Type B pancreatic cell (in vitro differentiated cells): Measurements from ENCODE around the gene BCO2. TPM values are rescaled to one million over a fixed set of nuclear protein-coding genes. Genes with fewer than 3 reads are reported as not detected.

Source experiments
- DNase-seq: peaks from one replicate; pipeline ENCODE4 v3.0.0; 2021; ENCODE audit warnings: mixed read lengths; ENCODE audit not compliant: unreplicated experiment; ENCODE audit errors: extremely low spot score
- H3K27ac Mint-ChIP-seq: 2 replicates; pipeline ENCODE4 v1.8.0; 2021; ENCODE audit warnings: mild to moderate bottlenecking, mixed read lengths
- H3K27me3 Mint-ChIP-seq: 2 replicates; pipeline ENCODE4 v1.8.0; 2021; ENCODE audit warnings: mixed read lengths
- H3K36me3 Mint-ChIP-seq: 2 replicates; pipeline ENCODE4 v1.8.0; 2021; ENCODE audit warnings: mixed read lengths
- H3K4me1 Mint-ChIP-seq: one replicate; pipeline ENCODE4 v1.8.0; 2021; ENCODE audit warnings: mixed read lengths; ENCODE audit not compliant: unreplicated experiment
- H3K4me3 Mint-ChIP-seq: 2 replicates; pipeline ENCODE4 v1.8.0; 2021; ENCODE audit warnings: mild to moderate bottlenecking, mixed read lengths
- H3K9me3 Mint-ChIP-seq: 2 replicates; pipeline ENCODE4 v1.8.0; 2021; ENCODE audit warnings: mixed read lengths
- total RNA-seq: library from RNA; stranded (reverse); gene quantifications from 2 replicates; pipeline ENCODE4 v1.2.1, GENCODE V29; 2021; ENCODE audit warnings: low replicate concordance
- TF ChIP-seq, protein P1 (sequence below): fragments of 200-600 bp; sonication (generic); conservative IDR thresholded peaks from 2 replicates; pipeline ENCODE4 v1.5.0; 2021; ENCODE audit warnings: antibody characterized with exemption, mild to moderate bottlenecking

The BCO2 gene
- total RNA-seq, 1 donor from 2014 or later, result 2.7 TPM

- TF ChIP-seq, protein P1, sequence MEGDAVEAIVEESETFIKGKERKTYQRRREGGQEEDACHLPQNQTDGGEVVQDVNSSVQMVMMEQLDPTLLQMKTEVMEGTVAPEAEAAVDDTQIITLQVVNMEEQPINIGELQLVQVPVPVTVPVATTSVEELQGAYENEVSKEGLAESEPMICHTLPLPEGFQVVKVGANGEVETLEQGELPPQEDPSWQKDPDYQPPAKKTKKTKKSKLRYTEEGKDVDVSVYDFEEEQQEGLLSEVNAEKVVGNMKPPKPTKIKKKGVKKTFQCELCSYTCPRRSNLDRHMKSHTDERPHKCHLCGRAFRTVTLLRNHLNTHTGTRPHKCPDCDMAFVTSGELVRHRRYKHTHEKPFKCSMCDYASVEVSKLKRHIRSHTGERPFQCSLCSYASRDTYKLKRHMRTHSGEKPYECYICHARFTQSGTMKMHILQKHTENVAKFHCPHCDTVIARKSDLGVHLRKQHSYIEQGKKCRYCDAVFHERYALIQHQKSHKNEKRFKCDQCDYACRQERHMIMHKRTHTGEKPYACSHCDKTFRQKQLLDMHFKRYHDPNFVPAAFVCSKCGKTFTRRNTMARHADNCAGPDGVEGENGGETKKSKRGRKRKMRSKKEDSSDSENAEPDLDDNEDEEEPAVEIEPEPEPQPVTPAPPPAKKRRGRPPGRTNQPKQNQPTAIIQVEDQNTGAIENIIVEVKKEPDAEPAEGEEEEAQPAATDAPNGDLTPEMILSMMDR, result peak; percentile 91
- Mint-ChIP-seq H3K4me3 (no peak overlapping the region), H3K27me3 (no peaks in the 10 kb centered on the region), H3K36me3 (no peaks in the 10 kb centered on the region), H3K9me3 (no peaks in the 10 kb centered on the region), H3K4me1 (peaks cover 4% of the 10 kb centered on the region), H3K27ac (no peak overlapping the region)
- no peak for DNase-seq
Observed at GRCh38 chr11:112219476-112220232, 44.3 kb downstream of the BCO2 start.

DNA sequence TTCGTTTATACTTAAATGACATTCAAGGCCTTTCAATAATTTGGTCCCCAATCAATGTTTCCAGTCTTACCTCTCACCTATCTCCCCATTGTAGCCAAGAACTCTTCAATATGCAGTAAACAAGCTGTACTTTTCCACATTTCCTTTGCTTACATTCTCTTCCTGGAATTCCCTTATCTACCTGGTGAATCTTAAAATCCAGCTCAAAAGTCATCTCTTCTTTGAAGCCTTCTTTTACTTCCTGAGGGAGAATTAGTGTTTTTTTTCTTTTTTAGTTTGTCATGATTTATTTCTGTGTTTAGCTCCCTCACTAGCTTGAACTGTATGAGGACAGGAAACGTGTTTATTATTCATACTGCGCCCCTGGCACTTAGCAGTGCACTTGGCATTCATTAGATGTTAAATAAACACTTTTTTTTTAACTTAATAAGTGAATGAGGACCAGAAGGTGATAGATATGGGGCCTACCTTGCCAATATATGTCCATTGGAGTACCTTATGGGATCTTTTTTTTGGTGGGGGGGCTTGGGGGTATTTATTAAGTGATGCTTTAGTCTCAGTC is 46.0 kb downstream of the BCO2 start:
- Mint-ChIP-seq H3K27ac (no peak overlapping the region), H3K27me3 (no peaks in the 10 kb centered on the region), H3K4me3 (no peak overlapping the region), H3K36me3 (no peaks in the 10 kb centered on the region), H3K4me1 (peaks cover 4% of the 10 kb centered on the region), H3K9me3 (no peaks in the 10 kb centered on the region)
- TF ChIP-seq, protein P1, result no peak
- DNase-seq, result no peak

GRCh38 chr11:112222303-112222702 is 47.0 kb downstream of the BCO2 start:
- TF ChIP-seq, protein P1, result no peak
- no peak for DNase-seq
- H3K9me3 Mint-ChIP-seq, result no peaks in the 10 kb centered on the region
- H3K27ac Mint-ChIP-seq, result no peak overlapping the region
- no peaks in the 10 kb centered on the region for H3K27me3 Mint-ChIP-seq
- H3K36me3 Mint-ChIP-seq, result no peaks in the 10 kb centered on the region
- peaks cover 7% of the 10 kb centered on the region for H3K4me1 Mint-ChIP-seq
- H3K4me3 Mint-ChIP-seq, result no peak overlapping the region

DNA sequence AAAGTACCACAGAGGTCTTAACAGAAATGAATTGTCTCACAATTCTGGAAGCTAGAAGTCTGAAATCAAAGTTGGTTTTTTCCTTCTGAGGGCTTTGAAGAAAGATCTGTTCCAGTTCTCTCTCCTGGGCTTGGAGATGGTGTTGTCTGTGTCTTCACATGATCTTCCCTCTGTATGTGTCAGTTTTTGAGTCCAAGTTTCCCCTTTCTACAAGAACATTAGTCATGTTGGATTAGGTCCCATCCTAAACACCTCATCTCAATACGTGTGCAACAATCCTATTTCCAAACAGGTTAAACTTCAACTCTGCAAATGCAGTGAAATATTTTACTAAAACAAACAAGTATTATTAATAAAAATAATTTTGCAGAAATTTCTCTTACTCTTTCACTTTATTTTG is 47.8 kb downstream of the BCO2 start:
- Mint-ChIP-seq H3K4me1 (peaks cover 11% of the 10 kb centered on the region), H3K27me3 (no peaks in the 10 kb centered on the region), H3K27ac (no peak overlapping the region), H3K36me3 (no peaks in the 10 kb centered on the region), H3K9me3 (no peaks in the 10 kb centered on the region), H3K4me3 (no peak overlapping the region)
- TF ChIP-seq, protein P1, result no peak
- DNase-seq, result no peak

GRCh38 chr11:112223754-112224532 is 48.6 kb downstream of the BCO2 start:
- Mint-ChIP-seq H3K27me3 (no peaks in the 10 kb centered on the region), H3K4me1 (peaks cover 11% of the 10 kb centered on the region), H3K36me3 (no peaks in the 10 kb centered on the region), H3K4me3 (peak overlapping the region; percentile 53), H3K27ac (peak overlapping the region; percentile 64), H3K9me3 (no peaks in the 10 kb centered on the region)
- TF ChIP-seq, protein P1, result no peak
- no peak for DNase-seq
